DMS114 treated with DMSO at 0.1 percent for 48 hours (cell line): ENCODE data around the gene KCNIP1.

Source experiments
- DNase-seq: peaks from one replicate; lab custom pipeline; 2025; ENCODE audit not compliant: unreplicated experiment; lab: John Stamatoyannopoulos, UW

Gene KCNIP1

DNA sequence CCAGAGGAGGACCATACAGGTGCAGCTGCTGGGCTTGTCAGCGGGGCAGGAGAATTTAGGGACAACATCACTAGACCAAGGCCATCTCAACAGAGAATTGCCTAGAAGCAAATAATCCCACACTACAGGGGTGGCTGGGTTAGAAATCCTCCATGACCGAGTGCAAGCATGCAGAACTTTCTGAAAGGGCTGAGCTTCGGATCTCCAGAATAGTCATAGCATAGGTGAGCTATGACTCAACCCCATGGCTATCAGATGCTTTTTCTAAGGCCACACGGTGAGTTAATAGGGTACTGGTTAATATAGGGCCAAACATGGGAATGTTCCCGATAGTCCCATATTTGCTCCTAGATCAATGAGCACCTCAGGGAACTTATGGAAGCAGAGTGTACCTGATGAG lies 4.2 kb downstream of the KCNIP1 start:
- no peak for DNase-seq

DNA sequence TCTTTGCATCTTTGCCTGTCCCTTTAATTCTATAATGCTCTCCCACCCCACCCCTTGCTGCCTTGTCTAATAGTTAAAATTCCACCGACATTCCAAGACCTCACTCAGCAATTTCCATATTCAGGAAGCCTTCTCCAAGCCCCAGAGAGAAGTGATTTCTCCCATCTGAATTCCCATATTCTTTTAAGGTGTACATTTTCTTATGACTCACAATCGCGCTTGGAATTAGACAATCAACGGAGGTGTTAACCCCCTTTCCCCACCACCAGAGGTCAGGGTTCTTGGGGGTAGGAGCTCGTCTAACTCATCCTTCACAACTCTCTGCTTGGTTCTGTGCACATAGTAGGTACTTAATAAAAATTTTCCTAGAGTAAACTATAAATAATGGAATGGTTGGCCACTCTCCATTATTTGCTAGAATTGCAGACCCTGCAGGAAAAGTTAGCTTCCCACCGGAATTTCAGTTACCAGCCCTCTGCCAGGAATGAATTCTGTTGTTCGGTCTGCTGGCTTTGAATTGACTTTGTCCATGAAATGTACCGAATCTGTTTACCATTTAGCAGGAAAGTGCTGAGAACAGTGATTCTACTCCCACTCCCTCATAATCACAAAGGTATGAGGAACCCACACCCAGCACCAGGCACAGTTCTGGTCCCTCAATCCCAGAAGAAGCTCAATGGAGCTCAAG lies 5.0 kb downstream of the KCNIP1 start:
- no peak for DNase-seq

- DNase-seq: no peak
Observed at GRCh38 chr5:170509348-170509660, 5.5 kb downstream of the KCNIP1 start.

DNA sequence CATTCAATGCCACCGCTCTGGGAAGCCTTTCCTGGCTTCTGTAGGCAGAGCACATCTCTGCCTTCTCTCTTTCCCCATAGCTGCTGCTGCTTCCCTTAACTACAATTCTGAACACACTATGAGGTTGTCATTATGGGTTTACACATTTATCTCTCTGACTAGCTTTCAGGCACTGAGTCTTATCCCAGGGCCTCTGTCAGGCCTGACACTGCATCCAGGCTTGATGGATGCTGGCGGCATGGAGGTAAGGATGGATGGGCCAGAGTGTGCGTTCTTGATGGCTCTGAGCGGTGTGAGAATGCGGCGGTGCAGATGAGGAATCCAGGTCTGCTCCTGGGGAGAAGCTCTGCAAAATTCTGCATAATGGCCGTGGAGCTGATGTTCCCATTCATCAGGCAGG lies 6.3 kb downstream of the KCNIP1 start:
- DNase-seq: no peak

GRCh38 chr5:170510559-170510958 lies 6.7 kb downstream of the KCNIP1 start:
- DNase-seq: no peak

GRCh38 chr5:170511551-170512258 lies 7.9 kb downstream of the KCNIP1 start:
- DNase-seq: no peak

- DNase-seq: no peak
Observed at GRCh38 chr5:170513856-170514525, 10.2 kb downstream of the KCNIP1 start.

- no peak for DNase-seq
Observed at GRCh38 chr5:170517411-170517810, 13.6 kb downstream of the KCNIP1 start.

- DNase-seq: no peak
Observed at GRCh38 chr5:170518277-170518676, 14.5 kb downstream of the KCNIP1 start.

- DNase-seq: no peak
Observed at GRCh38 chr5:170519549-170519948, 15.7 kb downstream of the KCNIP1 start.

DNA sequence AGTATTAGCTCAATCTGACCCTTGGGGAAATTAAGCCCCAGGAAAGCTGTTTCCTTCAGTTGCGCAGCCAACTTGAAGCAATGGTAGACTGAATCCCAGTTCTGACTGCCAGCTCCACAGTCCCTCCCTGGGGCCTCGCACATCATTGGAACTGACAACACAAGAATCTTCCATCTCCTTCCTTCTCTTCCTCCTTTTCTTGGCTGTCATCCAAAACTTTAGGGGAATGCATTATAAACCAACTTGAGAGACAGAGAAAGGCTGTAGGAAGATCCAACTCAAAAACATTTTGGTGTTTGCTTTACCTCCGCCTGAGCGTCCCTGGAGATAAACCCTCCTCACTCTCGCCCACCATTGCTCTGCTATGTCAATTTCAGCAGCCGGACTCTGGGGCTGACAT lies 16.6 kb downstream of the KCNIP1 start:
- no peak for DNase-seq

GRCh38 chr5:170522211-170523141 lies 18.7 kb downstream of the KCNIP1 start:
- no peak for DNase-seq

DNA sequence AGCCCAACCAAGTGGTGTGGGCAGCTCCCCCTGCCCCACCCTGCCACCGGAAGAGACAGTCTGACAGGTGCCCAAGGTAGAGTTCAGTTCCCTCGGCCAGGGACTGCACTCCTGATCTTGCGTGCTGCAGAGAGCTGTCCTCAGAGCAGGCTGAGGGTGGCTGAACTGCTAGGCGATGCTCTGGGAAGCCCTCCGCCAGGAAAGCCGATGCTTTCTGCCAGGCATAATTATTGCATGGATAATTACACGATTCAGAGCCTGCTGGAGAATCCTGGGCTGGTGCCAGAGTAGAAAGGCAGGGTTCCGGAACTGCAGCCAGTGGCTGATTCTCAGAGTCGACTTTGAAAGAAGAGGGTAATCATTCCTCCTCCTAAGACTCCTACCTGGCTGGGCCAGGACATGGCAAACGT lies 19.3 kb downstream of the KCNIP1 start:
- no peak for DNase-seq

GRCh38 chr5:170523830-170524229 lies 20.0 kb downstream of the KCNIP1 start:
- DNase-seq: no peak

- no peak for DNase-seq
Observed at GRCh38 chr5:170524576-170524975, 20.8 kb downstream of the KCNIP1 start.

DNA sequence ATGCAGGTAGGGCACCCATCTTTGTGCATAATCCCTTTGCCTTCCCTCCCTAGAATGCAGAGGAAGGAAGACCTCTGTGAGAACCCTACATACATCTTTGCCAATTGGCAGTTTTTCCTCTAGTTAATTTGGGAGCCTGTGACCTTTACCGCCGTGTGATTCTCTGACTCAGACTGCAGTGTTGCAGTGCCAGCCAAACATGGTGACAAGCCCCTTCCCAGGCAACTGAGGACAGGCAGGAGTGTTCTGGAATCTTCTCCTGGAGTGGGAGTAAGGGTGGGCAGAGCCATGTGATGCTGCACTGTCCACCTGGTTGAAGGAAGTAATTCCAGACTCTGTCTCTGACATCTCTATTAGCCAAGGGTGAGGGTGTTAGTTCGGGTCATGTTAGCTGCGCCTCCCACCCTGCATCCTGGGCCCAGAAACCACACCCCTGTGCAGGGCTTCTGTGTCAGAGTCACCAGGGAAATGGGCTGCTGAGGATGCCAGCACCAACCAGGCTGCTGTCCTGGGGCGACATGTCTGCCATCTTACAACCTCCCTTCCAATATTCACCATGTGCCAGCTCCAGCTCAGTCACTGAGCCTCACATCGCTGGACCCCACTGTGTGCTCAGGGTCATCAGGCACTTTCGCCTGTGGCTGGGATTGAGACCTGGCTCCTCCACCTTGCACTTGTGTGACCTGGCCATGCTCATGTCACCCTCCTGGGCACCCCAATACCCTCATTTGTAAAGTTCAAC lies 21.8 kb downstream of the KCNIP1 start:
- no peak for DNase-seq

GRCh38 chr5:170527991-170528390 lies 24.2 kb downstream of the KCNIP1 start:
- DNase-seq: no peak

- no peak for DNase-seq
Observed at GRCh38 chr5:170528976-170529375, 25.2 kb downstream of the KCNIP1 start.

DNA sequence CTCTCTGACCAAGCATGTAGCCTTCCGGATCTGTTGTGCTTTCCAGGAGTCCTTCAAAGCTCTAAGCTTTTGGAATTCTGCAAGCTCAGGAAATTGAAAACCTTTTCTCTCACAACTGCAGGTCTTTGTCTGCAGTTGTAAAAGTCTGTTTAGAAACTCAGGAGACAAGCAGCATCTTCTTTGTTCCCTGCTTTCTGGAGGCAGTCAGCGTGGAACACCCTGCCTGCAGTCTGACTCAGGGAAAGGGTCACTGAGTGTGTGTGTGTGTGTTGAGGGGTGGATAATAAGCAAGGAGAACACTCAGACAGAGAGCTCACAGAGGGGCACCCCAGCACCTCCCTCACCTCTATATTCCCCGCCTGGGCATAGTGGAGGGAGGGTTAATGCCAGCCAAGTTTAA lies 29.1 kb downstream of the KCNIP1 start:
- DNase-seq: no peak

- DNase-seq: no peak
Observed at GRCh38 chr5:170533383-170533782, 29.6 kb downstream of the KCNIP1 start.

DNA sequence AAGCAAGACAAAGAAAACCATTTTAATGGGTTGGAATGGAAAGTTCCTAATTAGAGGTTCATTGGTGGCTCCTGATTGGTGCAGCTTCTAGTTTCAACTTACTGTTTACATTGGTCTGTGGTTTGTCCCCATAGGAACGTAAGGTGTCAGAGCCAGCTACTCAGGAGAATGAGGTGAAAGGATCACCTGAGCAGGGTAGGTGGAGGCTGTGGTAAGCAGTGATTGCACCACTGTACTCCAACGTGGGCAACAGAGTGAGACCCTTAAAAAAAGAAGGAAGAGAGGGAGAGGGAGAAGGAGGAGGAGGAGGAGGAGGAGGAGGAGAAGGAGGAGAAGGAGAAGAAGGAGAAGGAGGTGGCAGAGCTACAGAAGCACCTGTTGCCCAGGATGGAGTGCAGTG lies 30.4 kb downstream of the KCNIP1 start:
- no peak for DNase-seq
